T-helper 2 cell treated with Interferon-gamma antibody and Interleukin-4, amounts not matched to agents 5 μg/mL and 100 μg/mL, for 36 hours (primary cell): ENCODE data around the gene ASS1.

Experiments used
- DNase-seq: peaks from one replicate; pipeline ENCODE4 v3.0.0; 2021; ENCODE audit warnings: low spot score
- H3K27ac Mint-ChIP-seq: one replicate; pipeline ENCODE4 v1.8.0; 2021; ENCODE audit warnings: mild to moderate bottlenecking, mixed read lengths
- H3K27me3 Mint-ChIP-seq: one replicate; pipeline ENCODE4 v1.8.0; 2021; ENCODE audit warnings: low read depth, mixed read lengths
- H3K36me3 Mint-ChIP-seq: one replicate; pipeline ENCODE4 v1.8.0; 2021; ENCODE audit warnings: low read depth, mixed read lengths
- H3K4me1 Mint-ChIP-seq: one replicate; pipeline ENCODE4 v1.8.0; 2021; ENCODE audit warnings: low read depth, mixed read lengths
- H3K4me3 Mint-ChIP-seq: one replicate; pipeline ENCODE4 v1.8.0; 2022; ENCODE audit warnings: mild to moderate bottlenecking, moderate library complexity, mixed read lengths
- H3K9me3 Mint-ChIP-seq: one replicate; pipeline ENCODE4 v1.8.0; 2021; ENCODE audit warnings: mixed read lengths

Gene ASS1

DNA sequence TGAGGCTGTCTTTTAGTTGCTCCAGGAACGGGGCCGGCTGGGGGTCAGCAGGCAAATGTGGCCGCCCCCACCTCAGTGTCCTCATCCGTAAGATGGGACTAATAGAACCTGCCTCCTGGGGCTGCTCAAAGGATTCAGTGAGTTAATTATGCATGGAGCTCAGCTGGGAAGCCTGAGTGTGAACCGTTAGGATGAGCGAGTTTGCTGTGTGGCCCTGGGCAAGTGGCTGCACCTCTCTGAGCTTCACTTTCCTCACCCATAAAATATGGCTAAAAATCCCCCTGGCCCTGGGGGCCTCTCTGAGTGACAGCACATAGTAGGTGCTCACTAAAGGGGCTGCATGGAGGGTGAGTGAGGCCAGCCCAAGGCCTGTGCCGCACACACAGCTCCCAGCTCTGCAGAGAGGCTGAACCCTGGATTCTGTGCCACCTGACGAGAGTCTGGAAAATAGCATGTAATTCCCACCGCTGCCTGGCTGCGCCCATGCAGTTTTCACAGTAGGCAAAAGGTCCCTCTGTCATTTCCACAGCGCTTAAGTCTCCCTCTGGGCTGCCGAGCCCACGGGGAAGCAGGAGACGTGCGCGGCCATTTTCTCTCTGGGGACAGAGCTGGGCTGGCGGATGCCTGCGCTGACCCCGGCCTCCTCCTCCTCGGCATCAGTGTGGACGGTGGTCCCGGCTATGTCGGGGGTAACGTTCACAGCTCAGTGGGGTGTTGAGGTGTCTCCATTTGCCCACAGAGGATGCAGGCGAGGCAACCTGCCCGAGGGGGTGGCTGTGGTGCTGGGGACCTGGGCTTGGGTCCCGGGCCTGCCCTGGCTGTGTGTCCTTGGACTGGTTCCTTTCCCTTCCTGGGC is 18.2 kb downstream of the ASS1 start:
- H3K9me3 Mint-ChIP-seq, result no peaks in the 10 kb centered on the region
- no peak overlapping the region for H3K4me3 Mint-ChIP-seq
- H3K36me3 Mint-ChIP-seq, result no peaks in the 10 kb centered on the region
- no peaks in the 10 kb centered on the region for H3K4me1 Mint-ChIP-seq
- H3K27me3 Mint-ChIP-seq, result peaks cover 13% of the 10 kb centered on the region
- no peak overlapping the region for H3K27ac Mint-ChIP-seq
- no peak for DNase-seq

DNA sequence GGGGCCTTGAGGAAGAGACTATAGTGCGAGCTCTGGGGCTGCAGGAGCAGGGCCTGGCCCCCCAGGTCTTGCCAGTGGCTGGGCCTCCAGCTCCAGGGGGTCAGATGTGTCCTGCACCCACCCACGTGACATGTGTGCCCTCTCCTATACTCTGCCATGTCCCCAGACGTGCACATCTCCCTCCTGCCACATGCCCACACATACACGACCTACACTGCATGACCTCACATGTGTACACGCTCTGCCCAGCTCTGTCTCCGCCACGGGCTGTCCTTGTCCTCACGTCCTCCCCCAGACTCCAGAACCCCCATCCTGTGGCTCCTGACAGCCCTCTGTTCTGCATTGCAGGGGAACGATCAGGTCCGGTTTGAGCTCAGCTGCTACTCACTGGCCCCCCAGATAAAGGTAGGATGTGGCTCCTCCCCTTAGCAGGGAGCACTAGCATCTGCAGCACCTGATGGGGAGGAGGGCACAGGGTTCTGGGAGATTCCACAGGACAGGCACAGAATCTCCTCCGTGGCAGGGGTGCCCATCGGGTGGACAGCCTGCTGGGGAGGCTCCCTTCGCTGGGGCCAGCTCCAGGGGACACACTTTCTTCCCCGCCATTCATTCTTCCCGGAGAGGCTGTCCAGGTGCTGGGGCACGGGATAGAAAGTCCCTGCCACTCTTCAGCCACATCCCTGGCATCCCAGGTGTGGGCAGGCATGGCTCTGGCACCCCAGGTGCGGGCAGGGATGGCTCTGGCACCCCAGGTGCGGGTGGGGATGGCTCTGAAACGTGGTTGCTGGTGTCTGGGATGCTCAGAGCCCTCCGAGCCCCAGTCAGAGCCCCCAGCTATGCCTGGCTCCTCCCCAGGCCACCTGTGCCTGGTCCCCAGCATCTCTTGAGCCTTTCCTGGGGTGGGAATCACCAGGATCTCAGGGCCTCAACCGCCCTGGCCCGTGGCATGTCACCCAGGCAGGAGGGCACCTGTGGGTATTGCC is 19.3 kb downstream of the ASS1 start:
- Mint-ChIP-seq H3K4me3 (no peak overlapping the region), H3K27me3 (peaks cover 21% of the 10 kb centered on the region), H3K36me3 (no peaks in the 10 kb centered on the region), H3K4me1 (no peaks in the 10 kb centered on the region), H3K9me3 (no peaks in the 10 kb centered on the region), H3K27ac (no peak overlapping the region)
- no peak for DNase-seq

DNA sequence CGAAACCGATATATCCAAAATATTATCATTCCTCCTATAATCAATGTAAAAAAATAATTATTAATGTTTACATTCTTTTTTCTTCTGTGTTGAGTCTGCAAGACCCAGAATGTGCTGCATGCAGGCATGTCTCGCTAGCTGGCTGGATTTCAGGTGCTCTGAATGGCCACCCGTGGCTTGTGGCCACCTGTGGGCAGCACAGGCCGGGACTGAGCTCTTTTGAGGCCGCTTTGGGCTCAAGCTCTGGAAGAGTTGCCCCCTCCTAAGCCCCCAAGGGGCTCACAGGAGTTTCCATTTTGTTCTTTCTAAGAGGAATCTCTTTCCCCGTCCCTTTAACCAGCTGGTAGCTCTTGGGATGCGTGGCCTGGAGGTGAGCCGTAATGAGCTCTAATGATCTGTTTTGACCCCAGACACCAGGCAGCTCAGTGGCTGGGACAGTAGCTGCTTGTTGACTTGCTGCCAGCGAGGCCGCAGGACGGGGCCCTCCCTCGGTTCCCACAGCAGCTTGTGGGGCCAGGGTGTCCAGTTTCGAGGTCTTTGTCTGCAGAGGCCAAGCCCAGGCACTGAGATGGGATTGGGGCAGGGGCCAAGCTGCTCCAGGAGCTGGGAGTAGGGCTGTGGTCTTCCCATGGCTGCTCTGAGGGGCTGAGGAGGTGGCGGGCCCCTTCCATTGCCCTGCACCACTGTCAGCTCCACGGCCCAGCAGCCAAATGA is 20.8 kb downstream of the ASS1 start:
- Mint-ChIP-seq H3K4me1 (no peaks in the 10 kb centered on the region), H3K27ac (no peak overlapping the region), H3K27me3 (peaks cover 22% of the 10 kb centered on the region), H3K4me3 (no peak overlapping the region), H3K36me3 (no peaks in the 10 kb centered on the region), H3K9me3 (no peaks in the 10 kb centered on the region)
- no peak for DNase-seq

DNA sequence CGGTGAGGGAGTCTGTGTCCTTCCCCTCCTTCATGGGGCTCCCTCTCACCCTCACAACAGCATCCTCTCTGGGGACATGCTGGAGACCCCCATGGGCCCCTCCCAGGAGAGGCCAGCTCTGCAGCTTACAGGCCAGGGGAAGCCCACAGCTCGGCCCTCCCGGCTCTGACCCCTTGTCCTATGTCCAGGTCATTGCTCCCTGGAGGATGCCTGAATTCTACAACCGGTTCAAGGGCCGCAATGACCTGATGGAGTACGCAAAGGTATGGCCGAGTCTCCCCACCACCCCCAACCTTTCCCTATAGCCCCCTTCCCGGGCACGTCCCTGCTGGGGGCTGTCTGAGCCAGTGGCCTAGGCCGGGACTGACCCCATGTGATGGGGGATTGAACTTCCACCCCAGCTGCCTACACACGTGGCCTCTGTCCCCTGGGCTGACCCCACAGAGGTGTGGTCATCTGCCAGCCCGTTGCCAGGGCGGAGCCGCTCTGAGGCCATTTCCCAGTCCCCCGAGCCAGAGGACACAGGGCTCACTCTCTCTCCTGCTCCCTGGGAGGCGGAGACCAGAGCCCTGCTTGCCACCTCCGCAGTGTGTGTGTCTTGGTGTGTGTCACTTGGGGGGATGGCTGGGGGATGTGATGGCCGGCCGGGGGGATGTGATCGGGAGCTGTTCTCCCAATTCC is 21.9 kb downstream of the ASS1 start:
- H3K4me3 Mint-ChIP-seq, result no peak overlapping the region
- no peak for DNase-seq
- no peaks in the 10 kb centered on the region for H3K36me3 Mint-ChIP-seq
- H3K27me3 Mint-ChIP-seq, result peaks cover 27% of the 10 kb centered on the region
- H3K4me1 Mint-ChIP-seq, result no peaks in the 10 kb centered on the region
- no peak overlapping the region for H3K27ac Mint-ChIP-seq
- no peaks in the 10 kb centered on the region for H3K9me3 Mint-ChIP-seq

DNA sequence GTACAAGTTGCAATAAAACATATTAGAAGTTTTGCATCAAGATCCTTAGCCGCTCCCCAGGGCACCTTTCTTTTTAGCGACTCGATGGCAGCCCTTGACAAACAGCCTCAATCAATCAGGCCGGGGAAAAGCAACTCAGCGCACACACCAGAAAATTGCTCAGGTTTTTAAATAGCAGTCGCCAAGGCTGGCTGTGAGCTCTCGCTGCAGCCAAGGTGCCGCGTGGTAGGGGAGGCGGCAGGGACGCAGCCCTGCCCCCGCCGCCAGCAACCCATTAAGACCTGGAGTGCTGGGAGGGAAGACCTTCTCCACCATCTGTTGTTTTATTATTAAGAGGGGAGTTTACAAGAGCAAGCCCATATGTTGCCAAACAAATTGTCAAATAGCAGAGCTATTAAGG is 22.6 kb downstream of the ASS1 start:
- no peak overlapping the region for H3K27ac Mint-ChIP-seq
- H3K4me3 Mint-ChIP-seq, result no peak overlapping the region
- no peaks in the 10 kb centered on the region for H3K36me3 Mint-ChIP-seq
- DNase-seq, result no peak
- peaks cover 27% of the 10 kb centered on the region for H3K27me3 Mint-ChIP-seq
- H3K4me1 Mint-ChIP-seq, result no peaks in the 10 kb centered on the region
- no peaks in the 10 kb centered on the region for H3K9me3 Mint-ChIP-seq

DNA sequence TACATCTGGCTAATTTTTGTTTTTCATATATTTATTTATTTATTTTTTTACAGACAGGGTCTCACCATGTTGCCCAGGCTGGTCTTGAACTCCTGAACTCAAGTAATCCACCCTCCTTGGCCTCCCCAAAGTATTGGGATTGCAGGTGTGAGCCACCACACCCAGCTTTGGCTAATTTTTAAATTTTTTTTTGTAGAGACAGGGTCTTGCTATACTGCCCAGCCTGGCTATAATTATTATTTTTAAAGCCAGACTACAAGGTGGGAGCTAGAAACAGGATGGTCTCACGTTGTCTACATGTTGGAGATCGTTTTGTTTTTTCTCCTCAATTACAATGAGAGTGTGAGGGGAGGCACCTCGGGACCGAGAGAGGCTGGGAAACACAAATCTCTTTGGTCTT is 23.8 kb downstream of the ASS1 start:
- Mint-ChIP-seq H3K4me1 (no peaks in the 10 kb centered on the region), H3K36me3 (no peaks in the 10 kb centered on the region), H3K4me3 (no peak overlapping the region), H3K9me3 (no peaks in the 10 kb centered on the region), H3K27ac (no peak overlapping the region), H3K27me3 (peaks cover 27% of the 10 kb centered on the region)
- no peak for DNase-seq

DNA sequence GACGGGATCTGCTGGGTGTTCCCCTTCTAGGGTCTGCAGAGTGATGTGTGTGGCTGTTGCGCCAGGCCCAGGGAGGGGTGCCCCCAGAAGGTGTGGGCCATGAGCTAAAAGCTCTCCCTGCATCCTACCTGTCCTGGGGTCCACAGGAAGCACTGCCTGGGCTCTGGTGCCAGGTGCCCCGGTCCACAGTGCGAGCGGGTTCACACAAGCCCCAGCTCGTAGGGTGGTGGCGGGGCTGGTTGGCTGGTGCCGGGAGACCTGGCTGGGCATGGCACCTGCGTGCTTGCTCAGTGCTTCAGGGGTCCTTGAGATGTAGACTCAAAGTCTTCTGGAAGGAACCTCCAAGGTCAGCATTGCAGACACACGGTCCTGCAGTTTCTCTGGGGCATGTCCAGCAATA is 25.5 kb downstream of the ASS1 start:
- H3K9me3 Mint-ChIP-seq, result no peaks in the 10 kb centered on the region
- no peak for DNase-seq

DNA sequence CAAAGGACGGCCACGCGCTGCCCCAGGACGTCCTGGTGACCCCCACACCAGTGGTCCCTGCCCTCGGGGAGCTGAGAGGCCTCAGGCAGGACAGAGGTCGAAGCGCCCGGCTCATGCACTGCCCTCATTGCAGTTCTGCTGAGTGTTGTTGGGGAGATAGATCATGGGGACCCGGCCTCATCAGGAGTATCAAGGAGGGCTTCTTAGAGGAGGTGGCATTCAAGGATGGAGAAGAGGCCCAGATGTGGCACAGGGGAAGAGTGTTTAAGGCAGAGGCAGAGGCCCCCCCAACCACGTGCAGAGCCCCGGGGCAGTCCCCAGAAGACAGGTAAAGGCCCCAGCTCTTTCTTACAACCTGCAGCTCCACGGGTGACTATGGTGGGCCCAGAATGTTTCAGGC is 26.2 kb downstream of the ASS1 start:
- no peaks in the 10 kb centered on the region for H3K9me3 Mint-ChIP-seq
- H3K36me3 Mint-ChIP-seq, result no peaks in the 10 kb centered on the region
- H3K27me3 Mint-ChIP-seq, result peaks cover 31% of the 10 kb centered on the region
- no peak for DNase-seq
- H3K4me3 Mint-ChIP-seq, result no peak overlapping the region
- peaks cover 1% of the 10 kb centered on the region for H3K4me1 Mint-ChIP-seq
- H3K27ac Mint-ChIP-seq, result no peak overlapping the region

More for the DNA sequence above, 25.5 kb downstream of the ASS1 start:
- peaks cover 1% of the 10 kb centered on the region for H3K4me1 Mint-ChIP-seq
- no peaks in the 10 kb centered on the region for H3K36me3 Mint-ChIP-seq
- H3K4me3 Mint-ChIP-seq, result no peak overlapping the region
- peaks cover 29% of the 10 kb centered on the region for H3K27me3 Mint-ChIP-seq
- H3K27ac Mint-ChIP-seq, result no peak overlapping the region

DNA sequence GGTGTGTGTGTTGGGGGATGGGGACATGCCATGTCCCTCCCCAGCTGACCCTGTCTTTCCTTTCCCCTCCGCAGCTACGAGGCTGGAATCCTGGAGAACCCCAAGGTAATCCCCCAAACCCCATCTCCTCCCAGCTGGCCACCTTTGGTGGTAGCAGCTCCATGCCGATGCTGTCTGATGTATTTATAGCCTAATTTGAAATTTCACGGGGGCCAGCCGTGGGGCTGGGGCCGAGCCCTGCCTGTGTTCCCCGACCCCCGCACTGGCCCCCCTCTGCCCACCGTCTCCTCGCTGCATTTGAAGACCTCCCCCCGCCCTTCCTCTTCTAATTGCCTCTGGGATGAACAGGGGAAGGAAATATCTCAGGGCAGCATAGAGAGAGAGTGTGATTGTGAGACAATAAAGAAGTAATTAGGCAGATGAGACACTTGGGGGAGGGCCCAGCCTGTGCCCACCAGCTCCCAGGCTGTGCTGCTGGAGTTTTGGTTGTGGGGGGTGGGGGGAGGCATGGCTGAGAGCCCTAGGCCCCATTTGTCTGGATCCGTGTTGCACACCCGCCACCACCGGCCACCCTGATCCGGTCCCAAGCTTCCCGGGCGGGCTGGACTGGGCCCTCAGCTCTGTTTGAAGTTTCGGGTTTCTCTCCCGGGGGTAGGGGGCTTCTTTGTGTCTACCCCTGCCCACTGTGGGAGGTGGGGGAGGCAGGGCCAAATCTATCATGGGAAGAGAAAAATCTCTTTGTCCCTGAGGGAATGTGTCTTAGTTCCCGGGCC is 26.8 kb downstream of the ASS1 start:
- Mint-ChIP-seq H3K27me3 (peaks cover 31% of the 10 kb centered on the region), H3K4me3 (no peak overlapping the region), H3K4me1 (peaks cover 1% of the 10 kb centered on the region), H3K36me3 (no peaks in the 10 kb centered on the region), H3K9me3 (no peaks in the 10 kb centered on the region), H3K27ac (no peak overlapping the region)
- no peak for DNase-seq

DNA sequence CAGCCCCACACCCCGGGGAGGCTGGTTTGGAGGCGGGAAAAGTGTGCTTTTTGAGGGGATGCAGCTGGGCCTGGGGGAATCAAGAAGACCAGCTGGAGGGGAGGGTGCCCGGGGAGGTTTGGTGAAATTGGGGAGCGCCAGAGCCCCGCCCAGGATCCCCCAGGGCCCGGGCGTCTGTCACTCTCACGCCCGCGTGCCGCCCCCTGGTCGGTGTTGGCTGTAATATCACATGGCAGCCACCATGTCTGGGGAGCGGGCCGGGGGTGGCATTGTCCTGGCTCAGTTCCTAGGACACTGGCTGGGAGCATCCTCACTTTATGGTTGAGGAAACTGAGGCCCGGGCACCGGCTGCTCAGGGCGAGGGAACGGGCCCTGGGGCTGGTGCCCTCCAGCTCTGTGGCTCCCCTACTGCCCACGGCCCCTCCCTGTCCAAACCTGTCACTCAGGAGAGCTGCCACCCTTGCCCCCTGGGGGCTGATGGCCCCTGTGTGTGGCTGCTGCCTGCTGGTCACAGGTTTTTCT is 27.5 kb downstream of the ASS1 start:
- no peaks in the 10 kb centered on the region for H3K36me3 Mint-ChIP-seq
- H3K4me1 Mint-ChIP-seq, result peaks cover 1% of the 10 kb centered on the region
- H3K9me3 Mint-ChIP-seq, result no peaks in the 10 kb centered on the region
- no peak overlapping the region for H3K4me3 Mint-ChIP-seq
- no peak overlapping the region for H3K27ac Mint-ChIP-seq
- DNase-seq, result no peak
- peaks cover 26% of the 10 kb centered on the region for H3K27me3 Mint-ChIP-seq

DNA sequence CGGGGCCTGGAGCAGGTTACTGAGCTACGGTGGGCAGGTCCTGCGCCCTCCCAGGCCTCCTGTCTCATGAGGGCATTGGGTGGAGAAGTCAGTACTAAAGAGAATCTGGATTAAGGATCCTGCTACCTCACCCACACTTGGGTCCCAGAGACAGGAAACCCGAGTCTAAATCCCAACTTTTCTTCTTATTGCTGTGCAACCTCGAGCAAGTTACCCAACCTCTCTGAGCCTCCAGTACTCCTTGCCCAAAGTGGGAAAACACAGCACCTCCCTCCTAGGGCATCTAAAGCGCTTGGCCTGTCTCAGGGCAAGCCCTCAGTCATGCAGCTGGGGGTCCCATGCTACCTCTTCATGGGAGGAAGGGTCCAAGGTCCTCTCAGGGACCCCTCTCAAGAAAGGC is 28.2 kb downstream of the ASS1 start:
- peaks cover 18% of the 10 kb centered on the region for H3K27me3 Mint-ChIP-seq
- no peak for DNase-seq
- no peaks in the 10 kb centered on the region for H3K9me3 Mint-ChIP-seq
- H3K4me1 Mint-ChIP-seq, result peaks cover 1% of the 10 kb centered on the region
- no peak overlapping the region for H3K4me3 Mint-ChIP-seq
- no peaks in the 10 kb centered on the region for H3K36me3 Mint-ChIP-seq
- H3K27ac Mint-ChIP-seq, result no peak overlapping the region

DNA sequence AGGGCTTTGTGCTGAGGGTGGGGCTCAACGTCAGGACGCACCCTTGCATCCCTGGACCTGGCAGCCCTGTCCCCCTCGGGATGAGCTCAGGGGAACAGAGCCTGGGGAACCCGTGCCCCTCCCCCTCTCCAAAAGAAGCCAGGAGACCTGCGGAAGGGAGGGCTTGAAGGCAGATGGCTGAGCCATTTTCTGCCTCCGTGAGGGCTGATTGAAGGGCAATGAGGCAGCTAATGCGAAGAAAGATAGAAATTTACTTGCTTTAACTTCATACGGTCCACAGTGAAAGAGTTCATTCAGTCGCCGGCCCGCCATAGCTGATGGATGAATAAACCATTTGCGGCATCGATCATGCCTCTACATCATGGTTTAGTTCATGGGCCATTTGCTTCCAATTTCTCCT is 28.8 kb downstream of the ASS1 start:
- Mint-ChIP-seq H3K36me3 (no peaks in the 10 kb centered on the region), H3K27me3 (peaks cover 15% of the 10 kb centered on the region), H3K9me3 (no peaks in the 10 kb centered on the region), H3K4me3 (no peak overlapping the region), H3K27ac (no peak overlapping the region), H3K4me1 (peaks cover 1% of the 10 kb centered on the region)
- DNase-seq, result no peak

DNA sequence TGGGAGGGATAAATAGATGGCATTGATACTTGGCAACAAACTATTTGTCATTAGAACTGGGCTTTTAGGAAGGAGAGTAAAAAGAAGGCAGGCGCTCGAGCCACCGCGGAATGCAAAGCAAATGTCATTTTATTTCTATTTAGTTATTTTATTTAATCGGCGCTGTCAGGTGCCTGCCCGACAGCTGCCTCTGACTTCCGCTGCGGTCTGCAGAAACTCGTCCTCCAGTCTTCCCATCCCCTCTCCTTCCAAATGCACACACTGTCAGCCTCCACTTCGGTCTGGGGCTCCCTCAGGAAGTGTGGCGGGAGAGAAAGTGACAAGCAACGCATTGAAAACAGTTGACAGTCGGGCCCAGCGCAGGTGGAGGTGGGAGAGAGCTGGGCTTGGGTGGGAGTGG is 29.3 kb downstream of the ASS1 start:
- no peak overlapping the region for H3K27ac Mint-ChIP-seq
- peaks cover 1% of the 10 kb centered on the region for H3K4me1 Mint-ChIP-seq
- H3K9me3 Mint-ChIP-seq, result no peaks in the 10 kb centered on the region
- peaks cover 11% of the 10 kb centered on the region for H3K27me3 Mint-ChIP-seq
- H3K4me3 Mint-ChIP-seq, result no peak overlapping the region
- H3K36me3 Mint-ChIP-seq, result no peaks in the 10 kb centered on the region
- no peak for DNase-seq
